Heart right ventricle (tissue), 16 donors: ENCODE measurements around the gene CACNA2D1. TPM values are rescaled to one million over a fixed set of nuclear protein-coding genes. Genes with fewer than 3 reads are reported as not detected.

ENCODE experiments used
- ATAC-seq, 8 donors: fragments of 200-7000 bp; cut with Tn5 transposase; one replicate each; pipeline ENCODE4 v1.9.1; 2020; ENCODE audit warnings: mild to moderate bottlenecking in 8 of 8, moderate library complexity in 8 of 8, moderate number of reproducible peaks in 1 of 8
- DNase-seq, 2 donors: peaks; one replicate each; pipeline ENCODE4 v3.0.0-alpha.2; 2020
- H3K27ac ChIP-seq, 10 donors: fragments of 200-600 bp; sonication (generic) in 2 of 10; one replicate each; pipeline versions ENCODE4 v1.5.0 to v1.8.0; 2020 to 2022; ENCODE audit warnings: mild to moderate bottlenecking in 3 of 10
- H3K27me3 ChIP-seq, 7 donors: fragments of 200-600 bp; one replicate each; pipeline ENCODE4 v1.8.0; 2021 to 2022; ENCODE audit warnings: mild to moderate bottlenecking in 2 of 7
- H3K36me3 ChIP-seq, 9 donors: fragments of 200-600 bp; sonication (generic) in 1 of 9; one replicate each; pipeline versions ENCODE4 v1.5.0 to v1.8.0; 2020 to 2022; ENCODE audit warnings: mild to moderate bottlenecking in 2 of 9
- H3K4me1 ChIP-seq, 9 donors: fragments of 200-600 bp; sonication (generic) in 1 of 9; one replicate each; pipeline versions ENCODE4 v1.5.0 to v1.8.0; 2020 to 2022; ENCODE audit warnings: mild to moderate bottlenecking in 4 of 9
- H3K4me3 ChIP-seq, 10 donors: fragments of 200-600 bp; sonication (generic) in 2 of 10; one replicate each; pipeline versions ENCODE4 v1.5.0 to v1.8.0; 2020 to 2022; ENCODE audit warnings: mild to moderate bottlenecking in 7 of 10, moderate library complexity in 2 of 10
- H3K9me3 ChIP-seq, 11 donors: fragments of 200-600 bp in 10 of 11; sonication (generic) in 2 of 11; one replicate each; pipeline versions ENCODE4 v1.5.0 to v1.8.0; 2013 to 2022; ENCODE audit warnings: mild to moderate bottlenecking in 2 of 11, control low read depth in 1 of 11, moderate library complexity in 1 of 11
- CTCF ChIP-seq, 9 donors: fragments of 200-600 bp; sonication (generic) in 2 of 9; IDR thresholded peaks; one replicate each; pipeline versions ENCODE4 v1.5.0 to v1.8.0; 2021 to 2022; ENCODE audit warnings: antibody characterized with exemption in 9 of 9, mild to moderate bottlenecking in 5 of 9, moderate library complexity in 1 of 9
- WGBS, 2 donors: extraction: QIAGEN DNeasy Blood & Tissue Kit; methylation state at CpG; one replicate each; pipeline ENCODE4 v1.1.7; 2013; ENCODE audit warnings: inconsistent platforms in 1 of 2; 5-methylcytosine and 5-hydroxymethylcytosine counted together
- intact Hi-C, 10 donors: fragments of 100-400 bp; cut with DNase I; formaldehyde crosslinking; loops; one replicate each; pipeline versions ENCODE4 v1.11.1 to v1.14.2; 2022
- polyA plus RNA-seq, 2 donors: library from polyadenylated mRNA; stranded (reverse); fragments of 200-250 nt; gene quantifications; one replicate each; pipeline ENCODE4 v1.2.3, GENCODE V29; 2013
- total RNA-seq, 10 donors: library from RNA; stranded (reverse); fragmentation: NEBNext Ultra II Directional in 3 of 10; extraction: Animal tissue kit (Norgen Biotek cat#: 25700) in 3 of 10; gene quantifications; one replicate each; pipeline versions ENCODE4 v1.2.1 to v1.2.4, GENCODE V29; 2021 to 2023
- donor health status: Arrhythmogenic right ventricular cardiomyopathy.
- donor health status: ischemic (EF 13 %, LVEDD 7.1; RV severe dilation, severe dysfunction).
- donor health status: healthy with polysubstance abuse.
- donor health status: DM: no; HTN: yes; CAD: no.
- donor health status: DM: no; HTN: no; CAD: no.
- donor health status: ischemic (EF 25% LVEDD 6.9; RV normal size, moderate dysfunction).
- donor health status: ischemic (EF 25% LVEDD 5.7; RV mildly dilated, moderate dysfunction).
- donor health status: healthy.
- donor health status: DM: yes; HTN: yes; CAD: no.
- donor health status: Ischemic cardiomyopathy.
- donor health status: ischemic (EF 35%, LVEDD 5.7; RV mildly dilated, moderate dysfunction).
- donor health status: nonischemic (EF 11% LVEDD 7.7; RV severe dilation, severe dysfunction).
- donor health status: DM: yes; HTN: yes; CAD: no.
- donor health status: PGD.
- donor health status: ischemic (EF 29% LVEDD 5.4; RV normal size, mild dysfunction).
- donor health status: nonischemic (EF 23%, LVEDD 6.1; RV moderate dilation, normal function).

Gene CACNA2D1
- total and polyA plus RNA-seq, 12 donors: 7.0 to 131 (median 69.3) TPM

- 73 to 74% methylated on average over 2 of the region's 2 CpGs for WGBS, 2 donors
- Histone ChIP-seq H3K4me1 (peaks cover 0 to 57% (median 26%) of the 10 kb centered on the region in 9 donors), H3K27ac (peak overlapping the region in 1 of 10 donors; percentile 6), H3K36me3 (no peaks in the 10 kb centered on the region), H3K27me3 (no peaks in the 10 kb centered on the region), H3K4me3 (no peak overlapping the region), H3K9me3 (peaks cover 0 to 11% (median 9%) of the 10 kb centered on the region in 11 donors)
- ATAC-seq (no peak), DNase-seq (no peak)
- intact Hi-C loops: loop anchor here in 1 of 10 donors (5.0 kb wide), 1 partner anchor 38 kb away; no protein-coding TSS in a partner anchor
- no peak for TF ChIP-seq CTCF (IDR thresholded peaks at IDR 0.05)
These were observed 153.7 kb downstream of the CACNA2D1 start for GRCh38 chr7:82289889-82290288.

- H3K36me3 ChIP-seq: no peaks in the 10 kb centered on the region
- peaks cover 0 to 54% (median 26%) of the 10 kb centered on the region in 9 donors for H3K4me1 ChIP-seq
- H3K9me3 ChIP-seq: peaks cover 0 to 11% (median 9%) of the 10 kb centered on the region in 11 donors
- DNase-seq: no peak
- no peak for ATAC-seq
- no peaks in the 10 kb centered on the region for H3K27me3 ChIP-seq
- intact Hi-C loops: loop anchor here in 1 of 10 donors (5.0 kb wide), 1 partner anchor 37 kb away; no protein-coding TSS in a partner anchor
- WGBS, 2 donors: 82% methylated on average over 2 of the region's 2 CpGs
- H3K4me3 ChIP-seq: no peak overlapping the region
- peak overlapping the region in 3 of 10 donors; percentile 78 to 91 (median 83) for H3K27ac ChIP-seq
- no peak for TF ChIP-seq CTCF (IDR thresholded peaks at IDR 0.05)
These were observed 154.4 kb downstream of the CACNA2D1 start for GRCh38 chr7:82289152-82289535.

- intact Hi-C loops: loop anchor here in 2 of 10 donors (2.0 to 5.0 kb wide), 2 partner anchors 34 to 156 kb away; partner anchors contain the start of gene CACNA2D1 (in 1 of the 2)
- 69 to 77% methylated on average over 2 of the region's 2 CpGs for WGBS, 2 donors
- H3K4me3 ChIP-seq: peak overlapping the region in 2 of 10 donors; percentile 10 to 13
- H3K4me1 ChIP-seq: peaks cover 0 to 45% (median 23%) of the 10 kb centered on the region in 9 donors
- no peak for TF ChIP-seq CTCF (IDR thresholded peaks at IDR 0.05)
- DNase-seq (no peak), ATAC-seq (no peak)
- H3K27ac ChIP-seq: peak overlapping the region in 9 of 10 donors; percentile 47 to 91 (median 70)
- no peaks in the 10 kb centered on the region for H3K36me3 ChIP-seq
- H3K27me3 ChIP-seq: no peaks in the 10 kb centered on the region
- H3K9me3 ChIP-seq: peaks cover 0 to 3% (median under 1%) of the 10 kb centered on the region in 11 donors
These were observed 156.8 kb downstream of the CACNA2D1 start for GRCh38 chr7:82286798-82287140.

GRCh38 chr7:82286096-82286797, 157.3 kb downstream of the CACNA2D1 start:
- TF ChIP-seq CTCF (IDR thresholded peaks at IDR 0.05): no peak
- ATAC-seq: peak in 7 of 8 donors; percentile 52 to 78 (median 70)
- Histone ChIP-seq H3K27ac (peak overlapping the region in 9 of 10 donors; percentile 47 to 91 (median 70)), H3K4me3 (peak overlapping the region in 6 of 10 donors; percentile 8 to 33 (median 12)), H3K9me3 (no peaks in the 10 kb centered on the region), H3K27me3 (no peaks in the 10 kb centered on the region), H3K4me1 (peaks cover 0 to 45% (median 23%) of the 10 kb centered on the region in 9 donors), H3K36me3 (no peaks in the 10 kb centered on the region)
- intact Hi-C loops: loop anchor here in 2 of 10 donors (2.0 to 5.0 kb wide), 2 partner anchors 34 to 157 kb away; partner anchors contain the start of gene CACNA2D1 (in 1 of the 2)
- 46 to 54% methylated on average over 4 of the region's 4 CpGs for WGBS, 2 donors
- DNase-seq: no peak
